WTC11 (cell line): Measurements from ENCODE around the gene NINL. TPM values are rescaled to one million over a fixed set of nuclear protein-coding genes. Genes with fewer than 3 reads are reported as not detected.

Experiments used
- ATAC-seq: fragments of 200-7000 bp; cut with Tn5 transposase; 2 replicates; pipeline ENCODE4 v1.10.0; 2021; ENCODE audit warnings: mild to moderate bottlenecking, moderate library complexity
- CTCF ChIA-PET: fragments of 300-600 bp; sonication (Branson Sonifier 250); formaldehyde crosslinking; loops from one replicate; lab custom pipeline; 2021; ENCODE audit warnings: antibody characterized with exemption; lab: Charles Lee
- POLR2A ChIA-PET: fragments of 350-600 bp; sonication (Branson Sonifier 250); formaldehyde crosslinking; loops from one replicate; lab custom pipeline; 2021; ENCODE audit warnings: antibody characterized with exemption; lab: Charles Lee
- DNase-seq: peaks from one replicate; pipeline ENCODE4 v3.0.0; 2021; ENCODE audit warnings: low spot score
- H3K27ac Mint-ChIP-seq: 2 replicates; pipeline ENCODE4 v1.8.0; 2021; ENCODE audit warnings: mixed read lengths
- H3K27me3 Mint-ChIP-seq: 2 replicates; pipeline ENCODE4 v1.8.0; 2021; ENCODE audit warnings: low read depth, mild to moderate bottlenecking, moderate library complexity, mixed read lengths
- H3K36me3 Mint-ChIP-seq: 2 replicates; pipeline ENCODE4 v1.8.0; 2021; ENCODE audit warnings: mixed read lengths
- H3K4me1 Mint-ChIP-seq: 2 replicates; pipeline ENCODE4 v1.8.0; 2022; ENCODE audit warnings: mixed read lengths
- H3K4me3 Mint-ChIP-seq: 2 replicates; pipeline ENCODE4 v1.8.0; 2021; ENCODE audit warnings: mild to moderate bottlenecking, moderate library complexity, mixed read lengths
- H3K9me3 Mint-ChIP-seq: 2 replicates; pipeline ENCODE4 v1.8.0; 2021; ENCODE audit warnings: mixed read lengths
- IRF2 ChIP-seq: sonication (generic); formaldehyde crosslinking; IDR thresholded peaks from 2 replicates; pipeline ENCODE4 v1.8.0; 2022; ENCODE audit warnings: low read depth, missing genetic modification reagents, borderline replicate concordance
- JUN ChIP-seq: sonication (generic); formaldehyde crosslinking; IDR thresholded peaks from 2 replicates; pipeline ENCODE4 v1.8.0; 2023; ENCODE audit warnings: mild to moderate bottlenecking, missing genetic modification reagents
- NFYB ChIP-seq: sonication (generic); formaldehyde crosslinking; conservative IDR thresholded peaks from 2 replicates; pipeline ENCODE4 v1.8.0; 2022; ENCODE audit warnings: low read depth, missing genetic modification reagents
- PRDM15 ChIP-seq: sonication (generic); formaldehyde crosslinking; IDR thresholded peaks from 2 replicates; pipeline ENCODE4 v1.8.0; 2022; ENCODE audit warnings: missing genetic modification reagents
- STAT6 ChIP-seq: sonication (generic); formaldehyde crosslinking; conservative IDR thresholded peaks from 2 replicates; pipeline ENCODE4 v1.8.1; 2023; ENCODE audit warnings: mild to moderate bottlenecking, low read depth, missing genetic modification reagents, moderate library complexity
- USF1 ChIP-seq: sonication (generic); formaldehyde crosslinking; IDR thresholded peaks from 2 replicates; pipeline ENCODE4 v1.8.0; 2022; ENCODE audit warnings: mild to moderate bottlenecking, missing genetic modification reagents
- ZNF219 ChIP-seq: sonication (generic); formaldehyde crosslinking; IDR thresholded peaks from 2 replicates; pipeline ENCODE4 v1.8.0; 2023; ENCODE audit warnings: missing genetic modification reagents, mild to moderate bottlenecking, borderline replicate concordance
- ZNF396 ChIP-seq: fragments of 250-450 bp; sonication (Bioruptor Pico); IDR thresholded peaks from 2 replicates; pipeline ENCODE4 v1.8.0; 2021; ENCODE audit warnings: mild to moderate bottlenecking, moderate library complexity, borderline replicate concordance
- ZNF425 ChIP-seq: fragments of 250-450 bp; sonication (Bioruptor Pico); conservative IDR thresholded peaks from 2 replicates; pipeline ENCODE4 v1.9.0; 2021; ENCODE audit warnings: mild to moderate bottlenecking
- ZNF671 ChIP-seq: fragments of 250-450 bp; sonication (Bioruptor Pico); IDR thresholded peaks from 2 replicates; pipeline ENCODE4 v1.8.0; 2021; ENCODE audit warnings: mild to moderate bottlenecking
- total RNA-seq: library from RNA; stranded (reverse); gene quantifications from 3 replicates; pipeline ENCODE4 v1.2.3, GENCODE V29; 2021
- TF ChIP-seq, protein P1 (sequence below): sonication (generic); formaldehyde crosslinking; IDR thresholded peaks from 2 replicates; pipeline ENCODE4 v1.8.1; 2022; ENCODE audit warnings: mild to moderate bottlenecking, missing genetic modification reagents, moderate library complexity, borderline replicate concordance

The NINL gene
- total RNA-seq, 1 experiment from 2014 or later, result 36.0 TPM

GRCh38 chr20:25466846-25467245 lies 118.5 kb downstream of the NINL start (continued):
- TF ChIP-seq PRDM15 (CRISPR knock-in tag) (no peak), ZNF671 (no peak), USF1 (CRISPR knock-in tag) (no peak), NFYB (CRISPR knock-in tag) (no peak), IRF2 (no peak), ZNF425 (CRISPR knock-in tag) (no peak), JUN (no peak), STAT6 (no peak)
- TF ChIP-seq, protein P1, sequence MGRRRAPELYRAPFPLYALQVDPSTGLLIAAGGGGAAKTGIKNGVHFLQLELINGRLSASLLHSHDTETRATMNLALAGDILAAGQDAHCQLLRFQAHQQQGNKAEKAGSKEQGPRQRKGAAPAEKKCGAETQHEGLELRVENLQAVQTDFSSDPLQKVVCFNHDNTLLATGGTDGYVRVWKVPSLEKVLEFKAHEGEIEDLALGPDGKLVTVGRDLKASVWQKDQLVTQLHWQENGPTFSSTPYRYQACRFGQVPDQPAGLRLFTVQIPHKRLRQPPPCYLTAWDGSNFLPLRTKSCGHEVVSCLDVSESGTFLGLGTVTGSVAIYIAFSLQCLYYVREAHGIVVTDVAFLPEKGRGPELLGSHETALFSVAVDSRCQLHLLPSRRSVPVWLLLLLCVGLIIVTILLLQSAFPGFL (CRISPR knock-in tag), result no peak

DNA sequence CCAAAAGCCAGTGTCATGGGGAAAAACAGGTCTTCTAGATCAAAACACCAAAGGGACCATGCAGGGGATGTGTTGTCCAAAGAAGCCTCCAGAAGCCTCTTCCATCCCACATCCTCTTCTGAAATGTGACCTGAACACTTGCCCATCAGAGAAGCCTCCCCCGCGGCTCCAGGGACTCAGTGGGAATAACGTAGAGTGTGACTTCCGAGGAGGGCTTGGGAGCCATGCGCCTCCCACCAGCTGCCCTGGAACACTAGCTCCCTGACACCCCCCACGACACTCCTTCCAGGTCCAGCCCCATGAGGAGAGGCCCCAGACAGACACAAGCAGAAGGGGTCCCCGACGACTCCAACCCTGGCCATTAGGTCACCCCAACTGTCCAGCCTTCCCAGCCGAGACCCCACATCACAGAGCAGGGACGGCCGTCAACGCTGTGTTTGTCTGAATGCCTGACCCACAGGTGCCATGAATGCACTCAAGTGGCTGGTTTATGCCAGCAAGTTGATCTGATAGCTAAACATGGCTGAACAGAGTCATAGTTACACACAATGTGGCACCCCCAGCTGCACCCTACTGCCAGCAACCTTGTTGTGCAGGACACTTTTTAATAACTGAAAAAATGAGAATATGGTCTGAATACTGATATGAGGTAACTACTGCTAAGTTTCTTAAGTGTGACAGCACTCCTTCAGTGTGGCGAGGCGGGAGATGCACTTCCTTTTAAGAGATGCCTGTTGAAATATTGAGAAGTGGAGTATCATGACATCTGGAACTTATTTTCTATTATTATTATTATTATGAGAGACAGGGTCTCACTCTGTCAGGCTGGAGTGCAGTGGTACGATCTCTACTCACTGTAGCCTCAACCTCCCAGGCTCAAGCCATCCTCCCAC lies 119.8 kb downstream of the NINL start:
- CTCF ChIA-PET, result no interaction called here
- no peaks in the 10 kb centered on the region for H3K9me3 Mint-ChIP-seq
- H3K27ac Mint-ChIP-seq, result no peak overlapping the region
- TF ChIP-seq ZNF396 (no peak), ZNF219 (CRISPR knock-in tag) (no peak)
- POLR2A ChIA-PET, result no interaction called here
- DNase-seq (no peak), ATAC-seq (no peak)
- H3K36me3 Mint-ChIP-seq, result peaks cover 43% of the 10 kb centered on the region
- H3K4me1 Mint-ChIP-seq, result peaks cover 3% of the 10 kb centered on the region; the same call in 1 of the 2 replicates
- no peak overlapping the region for H3K4me3 Mint-ChIP-seq
- no peaks in the 10 kb centered on the region; the same call in 1 of the 2 replicates for H3K27me3 Mint-ChIP-seq
